GM19452 (cell line): ENCODE measurements around the gene ZRANB3.
"Not testable (repeated sequence)": the region's sequence is repeated elsewhere in the genome, so short reads cannot be mapped to it uniquely, and the experiment has no call there.

ENCODE experiments used
- ATAC-seq: cut with Tn5 transposase; IDR thresholded peaks from one replicate; pipeline ENCODE4 v1.9.1; 2021; ENCODE audit not compliant: unreplicated experiment

Gene ZRANB3

DNA sequence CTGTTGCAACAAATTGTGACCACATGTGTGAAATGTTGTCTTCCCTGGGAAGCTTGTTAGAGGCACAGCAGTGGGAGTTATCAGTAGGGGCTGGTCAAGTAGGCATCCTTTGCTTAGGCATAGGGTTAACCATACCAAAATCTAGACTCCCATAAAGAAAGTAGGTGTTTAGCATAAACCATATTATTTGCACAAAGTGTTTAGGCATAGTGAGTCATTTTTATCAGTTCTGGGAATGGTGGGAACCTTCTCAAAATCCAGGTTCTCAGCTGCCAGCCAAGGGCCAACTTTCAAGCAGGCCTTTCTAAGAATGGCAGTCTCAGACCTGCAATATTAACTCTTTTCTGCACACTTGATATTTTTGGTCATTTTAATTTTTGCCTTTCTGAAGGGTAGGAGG lies 390.4 kb downstream of the ZRANB3 start:
- no peak for ATAC-seq

GRCh38 chr2:135132314-135132713 lies 398.7 kb downstream of the ZRANB3 start:
- no peak for ATAC-seq

DNA sequence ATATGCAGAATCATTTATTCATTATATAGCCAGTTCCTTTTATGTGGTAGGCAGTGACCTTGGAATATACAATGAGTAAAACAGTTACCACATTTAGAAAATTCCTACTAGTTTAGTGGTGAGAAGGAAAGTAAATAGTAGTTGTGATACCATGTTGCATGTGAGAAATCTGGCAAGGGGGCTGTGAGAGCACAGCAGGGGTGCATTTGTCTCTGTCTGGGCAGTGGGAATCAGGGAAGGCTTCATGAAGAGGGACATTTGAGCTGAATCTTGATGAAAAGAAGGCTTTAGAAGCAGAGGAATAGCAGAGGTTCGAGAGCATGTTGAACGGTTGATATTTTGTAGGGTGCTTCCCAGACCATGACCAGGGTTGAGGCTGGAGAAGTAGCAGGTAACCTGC lies 400.3 kb downstream of the ZRANB3 start:
- ATAC-seq = no peak

GRCh38 chr2:135125940-135126339 lies 405.1 kb downstream of the ZRANB3 start:
- no peak for ATAC-seq

GRCh38 chr2:135124924-135125886 lies 405.8 kb downstream of the ZRANB3 start:
- ATAC-seq = no peak

DNA sequence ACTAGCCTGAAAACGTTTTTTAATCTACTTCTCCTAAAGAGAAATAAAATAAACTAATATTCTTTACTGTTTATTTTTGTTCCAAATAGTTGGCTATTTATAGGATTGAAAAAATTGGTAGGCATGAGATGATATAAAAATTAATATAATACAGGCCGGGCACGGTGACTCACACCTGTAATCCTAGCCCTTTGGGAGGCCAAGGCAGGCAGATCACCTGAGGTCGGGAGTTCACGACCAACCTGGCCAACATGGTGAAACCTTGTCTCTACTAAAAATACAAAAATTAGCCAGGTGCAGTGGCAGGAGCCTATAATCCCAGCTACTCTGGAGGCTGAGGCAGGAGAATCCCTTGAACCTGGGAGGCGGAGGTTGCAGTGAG lies 409.4 kb downstream of the ZRANB3 start:
- not testable (repeated sequence) for ATAC-seq

DNA sequence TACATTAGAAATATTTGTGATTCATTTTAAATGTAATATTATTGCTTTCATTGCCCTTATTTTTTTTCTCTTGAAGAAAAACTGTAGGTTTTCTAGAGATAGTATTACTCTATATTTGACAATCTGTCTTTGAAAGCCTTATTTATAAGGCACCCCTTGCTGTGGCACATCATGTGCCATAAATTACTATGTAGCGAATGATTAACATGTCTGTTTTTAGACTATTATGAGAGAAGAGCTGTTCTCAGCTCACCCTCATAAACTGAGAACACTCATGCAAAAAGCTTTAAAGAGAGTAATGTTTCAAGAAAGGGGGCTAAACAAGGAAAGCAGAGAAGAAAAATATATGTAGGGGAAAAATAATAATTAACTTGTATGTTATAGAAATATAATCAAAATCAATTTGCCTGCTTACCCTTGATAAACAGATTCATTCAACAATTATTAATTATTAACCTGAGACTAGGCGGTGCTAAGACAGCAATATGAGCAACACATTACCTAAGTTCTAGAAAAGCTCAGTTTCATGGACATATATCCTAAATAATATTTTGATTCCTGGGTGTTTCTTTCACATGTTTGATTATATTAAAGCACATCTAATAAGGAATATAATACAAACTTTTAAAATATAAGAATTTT lies 409.9 kb downstream of the ZRANB3 start:
- ATAC-seq = no peak

DNA sequence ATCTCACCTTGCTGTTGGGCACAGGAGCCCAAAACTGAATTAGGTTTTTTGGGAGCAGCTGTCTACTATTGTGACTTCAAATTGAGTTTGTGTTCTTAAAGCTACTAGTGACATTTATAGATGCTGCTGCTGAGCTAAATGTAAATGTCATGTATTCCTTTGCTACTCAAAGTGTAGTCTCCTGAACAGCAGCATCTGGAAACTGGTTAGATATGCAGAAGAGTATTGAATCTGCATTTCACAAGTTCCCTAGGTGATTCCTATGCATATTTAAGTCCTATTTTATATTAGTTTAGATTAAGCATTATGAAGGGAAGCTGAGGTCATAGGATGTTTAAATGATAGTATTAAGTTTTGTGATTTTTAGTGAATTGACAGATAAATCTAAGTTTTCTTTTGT lies 411.4 kb downstream of the ZRANB3 start:
- ATAC-seq = no peak

DNA sequence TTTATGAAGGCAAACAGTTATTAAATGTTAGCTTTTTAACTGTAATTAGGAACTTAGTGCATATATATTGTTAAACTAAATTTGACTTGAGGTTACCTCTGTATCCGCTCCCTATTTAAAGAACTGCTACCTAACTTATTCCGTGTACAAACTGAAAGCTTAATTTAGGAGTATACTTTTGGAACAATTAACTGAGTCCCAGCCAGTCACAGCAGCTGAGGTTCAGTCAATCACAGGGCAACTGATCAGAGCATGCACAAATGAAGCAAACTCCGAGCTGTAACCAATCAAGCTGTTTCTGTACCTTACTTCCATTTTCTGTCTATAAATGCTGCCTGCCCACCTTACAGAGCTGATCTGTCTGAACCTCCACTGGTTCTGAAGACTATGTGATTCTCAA lies 417.7 kb downstream of the ZRANB3 start:
- ATAC-seq = no peak

DNA sequence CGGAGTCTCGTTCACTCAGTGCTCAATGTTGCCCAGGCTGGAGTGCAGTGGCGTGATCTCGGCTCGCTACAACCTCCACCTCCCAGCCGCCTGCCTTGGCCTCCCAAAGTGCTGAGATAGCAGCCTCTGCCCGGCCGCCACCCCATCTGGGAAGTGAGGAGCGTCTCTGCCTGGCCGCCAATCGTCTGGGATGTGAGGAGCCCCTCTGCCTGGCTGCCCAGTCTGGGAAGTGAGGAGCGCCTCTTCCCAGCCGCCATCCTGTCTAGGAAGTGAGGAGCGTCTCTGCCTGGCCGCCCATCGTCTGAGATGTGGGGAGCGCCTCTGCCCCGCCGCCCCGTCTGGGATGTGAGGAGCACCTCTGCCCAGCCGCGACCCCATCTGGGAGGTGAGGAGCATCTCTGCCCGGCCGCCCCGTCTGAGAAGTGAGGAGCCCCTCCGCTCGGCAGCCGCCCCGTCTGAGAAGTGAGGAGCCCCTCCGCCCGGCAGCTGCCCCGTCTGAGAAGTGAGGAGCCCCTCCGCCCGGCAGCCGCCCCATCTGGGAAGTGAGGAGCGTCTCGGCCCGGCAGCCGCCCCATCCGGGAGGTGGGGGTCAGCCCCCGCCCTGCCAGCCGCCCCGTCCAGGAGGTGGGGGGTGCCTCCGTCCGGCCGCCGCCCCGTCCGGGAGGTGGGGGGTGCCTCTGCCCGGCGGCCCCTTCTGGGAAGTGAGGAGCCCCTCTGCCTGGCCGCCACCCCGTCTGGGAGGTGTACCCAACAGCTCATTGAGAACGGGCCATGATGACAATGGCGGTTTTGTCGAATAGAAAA lies 425.3 kb downstream of the ZRANB3 start:
- not testable (repeated sequence) for ATAC-seq

- ATAC-seq = no peak
Measured at GRCh38 chr2:135103843-135104242, 427.2 kb downstream of the ZRANB3 start.

DNA sequence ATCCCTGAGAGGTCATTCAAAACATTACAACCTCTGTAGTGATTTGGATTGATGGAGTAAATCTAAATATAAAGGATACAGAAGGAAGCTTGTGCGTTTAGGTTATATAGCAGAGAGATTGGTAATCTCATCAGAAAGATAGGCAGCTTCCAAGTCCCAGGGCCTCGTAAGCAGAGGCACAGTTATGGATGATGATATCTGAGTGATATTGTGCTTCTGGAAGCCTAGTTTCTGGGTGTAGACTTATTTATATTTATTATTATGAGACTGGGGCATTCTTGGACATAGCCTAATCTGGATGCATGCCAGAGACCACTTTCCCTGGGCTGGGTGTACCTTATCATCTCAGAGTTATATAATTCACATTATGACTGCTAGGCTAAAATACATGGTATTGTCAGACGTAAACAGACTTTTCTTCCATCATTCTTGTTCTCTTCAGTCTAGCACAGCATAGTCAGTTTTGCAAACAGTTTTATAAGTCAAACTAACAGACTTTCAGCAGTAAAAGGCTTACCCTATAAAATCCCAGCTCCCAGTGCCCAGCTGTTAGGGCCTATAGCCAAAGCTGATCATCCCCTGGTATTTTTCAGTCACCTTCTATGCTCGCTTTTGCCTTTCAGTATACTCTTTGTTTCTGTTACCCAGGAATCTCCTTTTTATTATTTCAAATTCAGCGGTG lies 431.1 kb downstream of the ZRANB3 start:
- no peak for ATAC-seq

GRCh38 chr2:135097532-135098231 lies 433.3 kb downstream of the ZRANB3 start:
- ATAC-seq = no peak

GRCh38 chr2:135096665-135097446 lies 434.2 kb downstream of the ZRANB3 start:
- no peak for ATAC-seq

DNA sequence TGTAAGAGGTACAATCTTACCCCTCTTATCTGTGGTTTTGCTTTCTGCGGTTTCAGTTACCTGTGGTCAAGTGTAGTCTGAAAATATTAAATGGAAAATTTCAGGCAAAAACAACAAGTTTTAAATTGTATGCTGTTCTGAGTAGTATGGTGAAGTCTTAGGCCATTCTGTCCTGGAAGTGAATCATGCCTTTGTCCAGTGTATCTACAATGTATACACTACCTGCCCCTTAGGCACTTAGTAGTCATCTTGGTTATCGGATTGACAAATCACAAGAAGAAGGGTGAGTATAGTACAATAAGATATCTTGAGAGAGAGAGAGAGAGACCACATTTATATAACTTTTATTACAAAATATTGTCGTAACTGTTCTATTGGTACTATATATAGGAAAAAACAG lies 435.4 kb downstream of the ZRANB3 start:
- ATAC-seq = no peak

DNA sequence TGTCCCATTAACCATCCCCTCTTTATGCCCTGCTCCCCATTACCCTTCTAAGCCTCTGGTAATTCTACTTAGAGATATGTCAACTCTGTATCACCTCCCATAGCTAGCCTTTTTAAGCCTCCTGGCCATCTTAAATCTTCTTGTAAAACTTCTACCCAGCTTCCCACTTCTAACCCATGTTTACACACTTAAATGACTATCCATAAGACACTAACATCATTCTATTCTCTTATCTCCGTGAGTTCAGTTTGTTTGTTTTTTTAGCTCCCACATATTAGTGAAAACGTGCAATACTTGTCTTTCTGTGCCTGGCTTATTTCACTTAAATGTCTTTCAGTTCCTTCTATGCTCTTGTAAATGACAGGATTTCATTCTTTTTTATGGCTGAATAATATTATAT lies 436.5 kb downstream of the ZRANB3 start:
- ATAC-seq = no peak

DNA sequence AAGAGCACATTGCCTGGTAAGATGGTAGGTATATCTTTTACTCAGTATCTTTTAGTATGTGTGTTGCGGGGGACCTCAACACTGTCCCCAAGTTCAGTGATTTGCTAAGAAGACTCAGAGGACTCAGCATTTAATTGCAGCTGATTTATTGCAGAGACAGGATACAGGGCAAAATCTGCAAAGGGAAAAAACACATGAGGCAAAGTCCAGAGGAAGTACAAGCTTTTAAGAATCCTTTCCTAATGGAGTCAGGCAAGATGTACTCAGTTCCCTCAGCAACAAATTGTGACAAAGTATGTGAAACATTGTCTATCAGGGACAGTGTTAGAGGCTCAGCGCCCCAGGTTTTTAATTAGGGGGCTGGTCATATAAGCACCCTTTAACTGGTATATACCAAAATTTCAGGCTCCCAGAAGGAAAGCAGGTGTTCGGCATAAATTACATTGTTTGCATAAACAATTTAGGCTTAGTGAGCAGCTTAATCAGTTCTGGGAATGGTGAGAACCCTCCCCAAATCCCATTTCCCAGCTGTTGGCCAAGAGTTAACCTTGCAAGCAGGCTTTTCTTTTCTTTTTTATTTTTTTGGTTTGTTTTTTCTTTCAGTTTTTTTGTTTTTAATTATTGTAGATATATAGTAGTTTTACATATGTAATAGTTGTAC lies 437.2 kb downstream of the ZRANB3 start:
- ATAC-seq = no peak

- no peak for ATAC-seq
Measured at GRCh38 chr2:135093193-135093592, 437.8 kb downstream of the ZRANB3 start.

DNA sequence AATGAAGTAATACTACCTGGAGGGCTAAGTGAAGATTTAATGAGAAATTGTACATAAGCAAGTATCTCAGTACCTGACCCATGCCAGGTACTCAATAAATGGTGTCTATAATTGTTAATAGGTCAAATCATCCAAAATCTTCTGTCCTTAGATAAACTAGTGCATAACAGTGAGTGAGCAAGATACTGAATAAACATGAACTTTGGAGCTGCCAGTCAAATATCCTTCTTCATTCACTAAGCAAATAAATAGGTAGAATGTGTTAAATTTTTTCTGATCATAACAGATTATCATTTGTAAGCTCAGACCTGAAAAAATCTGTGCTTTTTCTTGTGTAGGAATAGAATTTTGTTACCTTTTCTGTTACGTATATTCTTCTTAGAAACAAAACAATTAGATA lies 439.3 kb downstream of the ZRANB3 start:
- ATAC-seq = no peak
